ENCODE measurements around the gene NPHP3.
"Not testable (repeated sequence)": the region's sequence is repeated elsewhere in the genome, so short reads cannot be mapped to it uniquely, and the experiment has no call there.

NPHP3 gene

DNA sequence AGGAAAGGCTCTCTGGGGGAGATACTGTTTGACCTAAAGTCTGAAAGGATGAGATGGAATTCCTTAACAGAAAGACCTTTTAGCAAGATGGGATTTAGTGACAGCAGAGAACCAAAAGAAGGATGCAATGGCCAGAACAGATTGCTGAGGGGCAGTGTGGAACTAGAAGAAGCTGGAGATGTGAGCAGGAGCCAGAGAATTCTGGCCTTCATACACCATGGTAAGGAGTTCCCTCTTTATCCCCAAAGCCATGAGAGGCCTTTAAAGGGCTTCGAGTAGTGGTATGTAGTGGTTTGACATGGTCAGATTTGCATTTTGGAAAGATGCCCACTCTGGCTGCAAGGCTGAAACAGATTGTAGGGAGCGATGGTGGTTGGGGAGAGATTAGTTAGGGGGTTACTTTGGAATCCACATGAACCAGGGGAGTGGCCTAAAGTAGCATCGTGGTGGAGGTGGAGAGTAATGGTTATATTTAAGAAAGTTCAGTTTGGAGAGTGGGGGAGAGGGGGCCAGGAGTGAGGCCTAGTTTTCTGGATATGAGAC is 34.0 kb upstream of the NPHP3 start:
- Histone ChIP-seq H3K36me3 (ENCODE audit: low read length) (no peaks in the 10 kb centered on the region), H3K4me2 (ENCODE audit: low read depth, low read length, poor library complexity, severe bottlenecking) (no peak overlapping the region), H3K9ac (ENCODE audit: low read length) (no peak overlapping the region), H3K9me2 (replicated peaks; ENCODE audit: insufficient read depth, low read length) (no peaks in the 10 kb centered on the region), H3F3A (ENCODE audit: insufficient read depth) (no peaks in the 10 kb centered on the region), H3K79me2 (ENCODE audit: insufficient read depth, low read length) (no peaks in the 10 kb centered on the region), H2AFZ (ENCODE audit: low read depth, low read length, severe bottlenecking) (no peak overlapping the region), H4K20me1 (ENCODE audit: low read depth, low read length) (no peaks in the 10 kb centered on the region), H3K4me3 (ENCODE audit: insufficient read depth, low read length, poor library complexity, severe bottlenecking) (no peak overlapping the region), H3K27ac (ENCODE audit: low read depth, low read length) (no peak overlapping the region), H3K9me3 (ENCODE audit: insufficient read depth, low read length) (no peaks in the 10 kb centered on the region), H3K27me3 (ENCODE audit: low read length) (no peaks in the 10 kb centered on the region)
- no peak for TF ChIP-seq EZH2phosphoT487 (conservative IDR thresholded peaks at IDR 0.05; ENCODE audit: low read length)
- TF ChIP-seq, protein P1, sequence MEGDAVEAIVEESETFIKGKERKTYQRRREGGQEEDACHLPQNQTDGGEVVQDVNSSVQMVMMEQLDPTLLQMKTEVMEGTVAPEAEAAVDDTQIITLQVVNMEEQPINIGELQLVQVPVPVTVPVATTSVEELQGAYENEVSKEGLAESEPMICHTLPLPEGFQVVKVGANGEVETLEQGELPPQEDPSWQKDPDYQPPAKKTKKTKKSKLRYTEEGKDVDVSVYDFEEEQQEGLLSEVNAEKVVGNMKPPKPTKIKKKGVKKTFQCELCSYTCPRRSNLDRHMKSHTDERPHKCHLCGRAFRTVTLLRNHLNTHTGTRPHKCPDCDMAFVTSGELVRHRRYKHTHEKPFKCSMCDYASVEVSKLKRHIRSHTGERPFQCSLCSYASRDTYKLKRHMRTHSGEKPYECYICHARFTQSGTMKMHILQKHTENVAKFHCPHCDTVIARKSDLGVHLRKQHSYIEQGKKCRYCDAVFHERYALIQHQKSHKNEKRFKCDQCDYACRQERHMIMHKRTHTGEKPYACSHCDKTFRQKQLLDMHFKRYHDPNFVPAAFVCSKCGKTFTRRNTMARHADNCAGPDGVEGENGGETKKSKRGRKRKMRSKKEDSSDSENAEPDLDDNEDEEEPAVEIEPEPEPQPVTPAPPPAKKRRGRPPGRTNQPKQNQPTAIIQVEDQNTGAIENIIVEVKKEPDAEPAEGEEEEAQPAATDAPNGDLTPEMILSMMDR (IDR thresholded peaks at IDR 0.05; ENCODE audit: insufficient read depth, low read length, poor library complexity, severe bottlenecking) = no peak

GRCh38 chr3:132753946-132754345 is 31.7 kb upstream of the NPHP3 start:
- Histone ChIP-seq H3K9me3 (ENCODE audit: insufficient read depth, low read length) (no peaks in the 10 kb centered on the region), H3K27me3 (ENCODE audit: low read length) (no peaks in the 10 kb centered on the region), H4K20me1 (ENCODE audit: low read depth, low read length) (no peaks in the 10 kb centered on the region)

DNA sequence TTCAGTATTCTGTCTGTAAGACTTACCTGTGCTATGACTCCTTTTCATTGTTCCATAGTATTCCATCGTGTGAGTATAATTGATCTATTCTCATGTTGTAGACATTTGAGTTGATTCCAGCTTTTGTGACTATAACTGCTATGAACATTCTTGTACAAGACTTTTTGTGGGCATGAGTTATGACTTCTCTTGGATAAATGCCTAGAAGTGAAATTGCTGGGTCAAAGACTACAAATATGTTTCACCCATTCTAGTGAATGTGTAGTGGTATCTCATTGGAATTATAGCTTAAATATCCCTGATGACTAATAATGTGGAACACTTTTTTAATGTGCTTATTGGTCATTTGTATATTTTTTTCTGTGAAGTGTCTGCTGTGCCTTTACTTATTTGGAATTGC is 27.6 kb upstream of the NPHP3 start:
- Histone ChIP-seq H3K36me3 (ENCODE audit: low read length) (no peaks in the 10 kb centered on the region), H4K20me1 (ENCODE audit: low read depth, low read length) (no peaks in the 10 kb centered on the region), H3F3A (ENCODE audit: insufficient read depth) (no peaks in the 10 kb centered on the region), H3K27me3 (ENCODE audit: low read length) (no peaks in the 10 kb centered on the region), H3K9ac (ENCODE audit: low read length) (no peak overlapping the region), H3K9me3 (ENCODE audit: insufficient read depth, low read length) (no peaks in the 10 kb centered on the region), H3K4me2 (ENCODE audit: low read depth, low read length, poor library complexity, severe bottlenecking) (no peak overlapping the region), H3K79me2 (ENCODE audit: insufficient read depth, low read length) (no peaks in the 10 kb centered on the region), H3K27ac (ENCODE audit: low read depth, low read length) (no peak overlapping the region), H3K4me3 (ENCODE audit: insufficient read depth, low read length, poor library complexity, severe bottlenecking) (no peak overlapping the region), H2AFZ (ENCODE audit: low read depth, low read length, severe bottlenecking) (no peak overlapping the region), H3K9me2 (replicated peaks; ENCODE audit: insufficient read depth, low read length) (no peaks in the 10 kb centered on the region)
- TF ChIP-seq, protein P1 (IDR thresholded peaks at IDR 0.05; ENCODE audit: insufficient read depth, low read length, poor library complexity, severe bottlenecking) = no peak
- no peak for TF ChIP-seq EZH2phosphoT487 (conservative IDR thresholded peaks at IDR 0.05; ENCODE audit: low read length)

More at GRCh38 chr3:132753946-132754345, 31.7 kb upstream of the NPHP3 start:
- no peak overlapping the region for H3K27ac ChIP-seq (ENCODE audit: low read depth, low read length)
- no peaks in the 10 kb centered on the region for H3K9me2 ChIP-seq (replicated peaks; ENCODE audit: insufficient read depth, low read length)
- no peaks in the 10 kb centered on the region for H3K79me2 ChIP-seq (ENCODE audit: insufficient read depth, low read length)
- no peak overlapping the region for H2AFZ ChIP-seq (ENCODE audit: low read depth, low read length, severe bottlenecking)
- no peak overlapping the region for H3K9ac ChIP-seq (ENCODE audit: low read length)
- TF ChIP-seq, protein P1 (IDR thresholded peaks at IDR 0.05; ENCODE audit: insufficient read depth, low read length, poor library complexity, severe bottlenecking) = no peak
- TF ChIP-seq EZH2phosphoT487 (conservative IDR thresholded peaks at IDR 0.05; ENCODE audit: low read length) = no peak
- H3F3A ChIP-seq (ENCODE audit: insufficient read depth) = no peaks in the 10 kb centered on the region
- no peak overlapping the region for H3K4me2 ChIP-seq (ENCODE audit: low read depth, low read length, poor library complexity, severe bottlenecking)
- no peak overlapping the region for H3K4me3 ChIP-seq (ENCODE audit: insufficient read depth, low read length, poor library complexity, severe bottlenecking)
- H3K36me3 ChIP-seq (ENCODE audit: low read length) = no peaks in the 10 kb centered on the region

DNA sequence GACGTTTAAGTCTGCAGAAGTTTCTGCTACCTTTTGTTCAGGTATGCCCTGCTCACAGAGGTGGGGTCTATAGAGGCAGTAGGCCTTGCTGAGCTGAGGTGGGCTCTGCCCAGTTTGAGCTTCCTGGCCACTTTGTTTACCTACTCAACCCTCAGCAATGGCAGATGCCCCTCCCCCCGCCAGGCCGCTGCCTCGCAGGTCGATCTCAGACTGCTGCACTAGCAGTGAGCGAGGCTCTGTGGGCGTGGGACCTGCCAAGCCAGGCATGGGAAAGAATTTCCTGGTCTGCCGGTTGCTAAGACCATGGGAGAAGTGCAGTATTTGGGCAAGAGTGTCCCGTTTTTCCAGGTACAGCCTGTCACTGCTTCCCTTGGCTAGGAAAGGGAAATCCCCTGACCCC is 24.5 kb upstream of the NPHP3 start:
- not testable (repeated sequence) for H4K20me1 ChIP-seq (ENCODE audit: low read depth, low read length); H3K27ac ChIP-seq (ENCODE audit: low read depth, low read length); H3K9ac ChIP-seq (ENCODE audit: low read length); H3F3A ChIP-seq (ENCODE audit: insufficient read depth); H3K79me2 ChIP-seq (ENCODE audit: insufficient read depth, low read length); H3K4me2 ChIP-seq (ENCODE audit: low read depth, low read length, poor library complexity, severe bottlenecking); H3K27me3 ChIP-seq (ENCODE audit: low read length); H3K9me2 ChIP-seq (replicated peaks; ENCODE audit: insufficient read depth, low read length); H2AFZ ChIP-seq (ENCODE audit: low read depth, low read length, severe bottlenecking); H3K36me3 ChIP-seq (ENCODE audit: low read length); H3K4me3 ChIP-seq (ENCODE audit: insufficient read depth, low read length, poor library complexity, severe bottlenecking); H3K9me3 ChIP-seq (ENCODE audit: insufficient read depth, low read length)

All from SU-DHL-6 (cell line).